ENCODE measurements around the gene IFI35. TPM values are rescaled to one million over a fixed set of nuclear protein-coding genes. Genes with fewer than 3 reads are reported as not detected.

Gene IFI35
- total and polyA plus RNA-seq, 9 donors = 13.0 to 39.7 (median 29.7) TPM

- Histone ChIP-seq H3K27me3 (no peaks in the 10 kb centered on the region), H3K4me3 (peak overlapping the region; percentile 56), H3K9me3 (no peaks in the 10 kb centered on the region), H3K36me3 (no peaks in the 10 kb centered on the region), H3K4me1 (ENCODE audit: insufficient read depth) (peaks cover 3% of the 10 kb centered on the region), H3K27ac (peak overlapping the region; percentile 34 to 42)
- WGBS, 3 donors = 3 to 10% (median 6%) methylated on average over 20 to 27 of the region's 27 CpGs
- DNase-seq = no peak
- TF ChIP-seq, protein P1, sequence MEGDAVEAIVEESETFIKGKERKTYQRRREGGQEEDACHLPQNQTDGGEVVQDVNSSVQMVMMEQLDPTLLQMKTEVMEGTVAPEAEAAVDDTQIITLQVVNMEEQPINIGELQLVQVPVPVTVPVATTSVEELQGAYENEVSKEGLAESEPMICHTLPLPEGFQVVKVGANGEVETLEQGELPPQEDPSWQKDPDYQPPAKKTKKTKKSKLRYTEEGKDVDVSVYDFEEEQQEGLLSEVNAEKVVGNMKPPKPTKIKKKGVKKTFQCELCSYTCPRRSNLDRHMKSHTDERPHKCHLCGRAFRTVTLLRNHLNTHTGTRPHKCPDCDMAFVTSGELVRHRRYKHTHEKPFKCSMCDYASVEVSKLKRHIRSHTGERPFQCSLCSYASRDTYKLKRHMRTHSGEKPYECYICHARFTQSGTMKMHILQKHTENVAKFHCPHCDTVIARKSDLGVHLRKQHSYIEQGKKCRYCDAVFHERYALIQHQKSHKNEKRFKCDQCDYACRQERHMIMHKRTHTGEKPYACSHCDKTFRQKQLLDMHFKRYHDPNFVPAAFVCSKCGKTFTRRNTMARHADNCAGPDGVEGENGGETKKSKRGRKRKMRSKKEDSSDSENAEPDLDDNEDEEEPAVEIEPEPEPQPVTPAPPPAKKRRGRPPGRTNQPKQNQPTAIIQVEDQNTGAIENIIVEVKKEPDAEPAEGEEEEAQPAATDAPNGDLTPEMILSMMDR (IDR thresholded peaks at IDR 0.05) = no peak
- TF ChIP-seq POLR2A (IDR thresholded peaks at IDR 0.05) (no peak), EP300 (IDR thresholded peaks at IDR 0.05) (no peak)
- intact Hi-C loops (cut with DNase I) = loop anchor here in 2 of 4 donors (5.0 to 10.0 kb wide), 3 partner anchors 102 to 290 kb away; partner anchors contain the start of genes BRCA1 (in 1 of the 2) and TMEM106A (in 1 of the 2)
Measured at GRCh38 chr17:43025290-43025657, 18.7 kb downstream of the IFI35 start.

- Histone ChIP-seq H3K4me1 (ENCODE audit: insufficient read depth) (no peaks in the 10 kb centered on the region), H3K9me3 (no peaks in the 10 kb centered on the region), H3K27me3 (no peaks in the 10 kb centered on the region), H3K4me3 (peak overlapping the region; percentile 56), H3K36me3 (no peaks in the 10 kb centered on the region), H3K27ac (peak overlapping the region; percentile 34 to 42)
- intact Hi-C loops (cut with DNase I) = loop anchor here in 2 of 4 donors (5.0 to 10.0 kb wide), 3 partner anchors 101 to 289 kb away; partner anchors contain the start of genes BRCA1 (in 1 of the 2) and TMEM106A (in 1 of the 2)
- WGBS, 3 donors = 59 to 63% (median 61%) methylated on average over 16 of the region's 16 CpGs
- TF ChIP-seq, protein P1 (IDR thresholded peaks at IDR 0.05) = no peak
- TF ChIP-seq EP300 (IDR thresholded peaks at IDR 0.05) (no peak), POLR2A (IDR thresholded peaks at IDR 0.05) (no peak)
- peak in 1 of 5 donors; percentile 37 for DNase-seq
Measured at GRCh38 chr17:43025766-43026537, 19.4 kb downstream of the IFI35 start.

DNA sequence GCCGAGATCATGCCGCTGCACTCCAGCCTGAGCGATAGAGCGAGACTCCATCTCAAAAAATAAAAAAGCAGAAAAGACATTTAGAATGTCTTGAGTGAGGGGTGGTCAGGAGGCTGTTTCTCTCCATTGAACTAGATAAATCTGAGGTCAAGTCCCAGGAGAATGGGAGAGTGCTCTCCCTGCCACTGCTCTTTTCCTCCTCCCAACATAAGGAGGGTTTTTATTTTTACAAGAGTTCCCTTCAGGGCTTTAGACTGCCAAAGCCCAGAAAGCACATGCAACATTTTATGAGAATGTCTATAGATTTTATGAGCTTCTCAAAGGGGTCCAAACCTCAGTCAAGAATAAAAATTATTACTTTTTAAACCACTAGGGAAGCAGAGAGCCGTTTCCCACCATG, 20.0 kb downstream of the IFI35 start:
- intact Hi-C loops (cut with DNase I) = loop anchor here in 2 of 4 donors (5.0 to 10.0 kb wide), 3 partner anchors 101 to 288 kb away; partner anchors contain the start of genes BRCA1 (in 1 of the 2) and TMEM106A (in 1 of the 2)
- no peak overlapping the region for H3K27ac ChIP-seq
- no peaks in the 10 kb centered on the region for H3K36me3 ChIP-seq
- DNase-seq = no peak
- WGBS, 3 donors = 67 to 74% (median 71%) methylated on average over 5 of the region's 5 CpGs
- no peak overlapping the region for H3K4me3 ChIP-seq
- TF ChIP-seq POLR2A (IDR thresholded peaks at IDR 0.05) = no peak
- TF ChIP-seq, protein P1 (IDR thresholded peaks at IDR 0.05) = no peak
- TF ChIP-seq EP300 (IDR thresholded peaks at IDR 0.05) = no peak
- no peaks in the 10 kb centered on the region for H3K4me1 ChIP-seq (ENCODE audit: insufficient read depth)
- H3K27me3 ChIP-seq = no peaks in the 10 kb centered on the region
- no peaks in the 10 kb centered on the region for H3K9me3 ChIP-seq

DNA sequence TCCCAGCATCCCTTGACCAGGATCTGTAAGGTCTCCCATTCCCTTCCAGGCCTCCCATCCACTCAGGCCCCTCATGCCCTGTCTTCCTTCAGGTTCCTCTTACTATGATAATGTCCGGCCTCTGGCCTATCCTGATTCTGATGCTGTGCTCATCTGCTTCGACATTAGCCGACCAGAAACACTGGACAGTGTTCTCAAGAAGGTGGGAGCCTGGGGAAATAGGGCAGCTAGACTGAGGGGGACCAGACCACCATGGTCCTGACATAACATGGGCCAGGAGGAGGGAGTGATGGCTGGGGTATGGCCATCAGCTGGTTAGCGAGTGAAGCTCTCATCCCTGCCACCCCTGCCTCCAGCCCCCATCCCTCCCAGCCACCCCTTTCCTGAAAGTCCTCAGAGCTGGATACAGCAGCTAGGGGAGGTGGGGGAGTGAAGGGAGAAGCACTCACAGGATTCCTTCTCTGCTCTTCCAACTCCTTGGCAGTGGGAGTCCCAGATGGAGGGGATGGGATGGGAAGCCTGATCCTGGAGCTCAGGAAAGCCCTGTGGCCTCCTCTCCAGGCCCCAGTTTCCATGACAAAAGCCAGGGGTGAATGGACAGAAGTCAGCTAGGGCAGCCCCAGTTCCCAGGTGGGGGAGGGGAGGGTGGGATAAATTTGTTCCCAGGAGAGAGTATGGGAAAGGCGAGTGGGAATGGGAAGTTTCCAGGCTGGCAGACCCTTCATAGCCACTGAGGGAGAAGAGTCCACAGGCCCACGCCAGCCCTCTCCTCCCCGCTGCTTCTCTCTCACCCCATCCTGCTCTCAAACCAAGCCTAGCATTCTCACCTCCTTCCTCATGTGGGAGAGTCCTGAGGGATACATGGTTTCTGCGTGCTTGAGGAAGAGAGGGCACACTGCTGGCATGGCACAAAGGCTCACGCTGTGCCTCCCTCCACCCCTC, 20.8 kb downstream of the IFI35 start:
- H3K36me3 ChIP-seq = no peaks in the 10 kb centered on the region
- H3K27ac ChIP-seq = no peak overlapping the region

More for the DNA sequence above, 20.8 kb downstream of the IFI35 start:
- 74 to 82% (median 75%) methylated on average over 9 of the region's 9 CpGs for WGBS, 3 donors
- Histone ChIP-seq H3K27me3 (no peaks in the 10 kb centered on the region), H3K4me3 (no peak overlapping the region), H3K9me3 (no peaks in the 10 kb centered on the region), H3K4me1 (ENCODE audit: insufficient read depth) (no peaks in the 10 kb centered on the region)
- TF ChIP-seq POLR2A (IDR thresholded peaks at IDR 0.05) (no peak), EP300 (IDR thresholded peaks at IDR 0.05) (no peak)
- TF ChIP-seq, protein P1 (IDR thresholded peaks at IDR 0.05) = no peak
- no peak for DNase-seq
- intact Hi-C loops (cut with DNase I) = loop anchor here in 2 of 4 donors (5.0 to 10.0 kb wide), 3 partner anchors 100 to 287 kb away; partner anchors contain the start of genes BRCA1 (in 1 of the 2) and TMEM106A (in 1 of the 2)
